Measurements from ENCODE around the gene ALLC.

ALLC gene

DNA sequence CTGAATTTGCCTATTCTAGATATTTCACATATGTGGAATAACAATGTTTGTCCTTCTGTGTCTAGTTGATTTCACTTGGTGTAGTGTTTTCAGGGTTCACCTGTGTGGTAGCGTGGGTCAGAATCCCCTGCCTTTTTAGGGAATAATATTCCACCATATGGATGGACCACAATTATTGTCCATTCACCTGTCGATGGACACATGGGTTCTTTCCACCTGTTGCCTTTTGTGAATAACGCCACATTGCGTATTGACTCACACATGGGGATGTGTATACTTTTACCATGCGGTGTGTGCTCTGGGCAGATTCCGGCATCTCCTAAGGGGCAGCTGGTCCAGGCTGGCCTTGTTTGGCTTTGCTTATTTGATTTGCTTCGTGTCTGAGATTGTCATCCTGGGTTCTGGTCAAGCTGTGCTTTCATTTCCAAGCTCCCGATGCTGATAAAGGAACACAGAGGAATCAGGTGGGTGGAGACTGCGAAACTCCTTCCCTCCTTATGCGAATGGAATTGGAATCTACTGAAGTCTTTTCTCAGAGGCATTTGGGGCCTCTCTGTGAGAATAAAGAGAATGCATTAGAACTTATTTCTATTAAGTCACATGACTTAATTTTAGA lies 18.9 kb upstream of the ALLC start:
- in situ Hi-C loops (cut with HindIII; ENCODE audit: low sequenced_read_pairs), result no loop called here

DNA sequence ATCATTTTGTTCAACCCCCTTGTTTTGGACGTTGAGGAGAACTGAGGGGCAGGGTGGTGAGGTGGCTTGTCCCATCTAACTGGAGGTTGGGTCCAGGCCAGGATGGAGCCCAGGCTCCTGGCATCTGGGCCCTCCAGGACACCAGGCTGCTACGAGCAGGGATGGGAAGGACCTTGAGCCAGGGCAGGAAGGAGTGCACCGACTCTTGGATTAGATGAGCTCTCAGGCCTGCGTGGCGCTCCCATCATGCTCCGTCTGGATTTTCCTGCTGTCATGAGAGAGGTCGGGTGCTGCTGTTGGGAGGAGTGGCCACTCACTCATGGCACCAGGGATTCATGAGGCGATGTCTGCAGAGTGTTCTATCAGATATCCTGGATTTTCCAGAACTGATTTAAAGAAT lies 18.3 kb upstream of the ALLC start:
- in situ Hi-C loops (cut with HindIII; ENCODE audit: low sequenced_read_pairs), result no loop called here

DNA sequence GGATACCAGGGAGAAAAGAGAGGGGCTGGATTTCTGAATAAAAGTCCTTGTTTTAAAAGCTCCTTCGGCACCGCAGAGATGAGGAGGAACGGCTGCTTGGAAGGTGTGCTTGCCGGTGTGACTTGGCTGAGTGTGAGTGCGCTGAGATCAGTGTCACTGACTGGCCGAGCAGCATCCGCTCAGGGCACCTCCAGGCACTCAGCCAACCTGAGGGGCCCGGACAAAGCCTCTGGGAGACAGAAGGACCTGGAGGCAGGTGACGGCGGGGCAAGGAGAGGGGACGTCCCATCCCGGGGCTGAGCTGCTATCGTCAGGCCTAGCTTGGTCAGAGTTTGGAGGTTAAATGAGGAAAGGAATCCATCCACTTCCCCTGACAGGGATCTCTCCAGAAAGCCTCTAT lies 16.8 kb upstream of the ALLC start:
- in situ Hi-C loops (cut with HindIII; ENCODE audit: low sequenced_read_pairs), result no loop called here

DNA sequence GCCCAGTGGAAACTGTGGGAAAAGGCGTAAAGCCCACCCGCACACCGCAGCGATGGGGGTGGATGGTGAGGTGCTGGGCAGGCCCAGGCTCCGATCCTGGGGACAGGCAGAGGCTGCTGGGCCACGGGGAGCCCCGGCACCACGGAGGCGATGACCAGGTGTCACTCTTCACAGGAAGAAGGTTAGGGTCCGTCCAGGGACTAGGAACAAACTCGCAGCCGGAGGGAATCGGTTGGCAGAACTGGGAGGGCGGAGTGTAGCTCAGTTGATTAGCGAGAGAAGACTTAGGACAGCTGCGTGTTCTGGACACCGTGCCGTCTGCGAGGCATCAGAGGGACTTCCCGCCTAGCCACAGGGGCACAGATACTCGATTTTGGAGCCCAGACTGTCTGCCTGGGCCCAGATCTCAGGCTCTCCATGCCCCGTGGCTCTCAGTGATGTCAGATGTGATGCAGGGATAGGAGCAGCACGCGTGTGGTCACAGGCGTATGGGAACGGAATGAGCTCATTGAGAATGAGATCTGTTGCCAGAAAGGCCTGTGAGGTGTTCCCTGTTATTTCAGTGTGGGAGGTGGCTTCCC lies 16.1 kb upstream of the ALLC start:
- in situ Hi-C loops (cut with HindIII; ENCODE audit: low sequenced_read_pairs), result no loop called here

DNA sequence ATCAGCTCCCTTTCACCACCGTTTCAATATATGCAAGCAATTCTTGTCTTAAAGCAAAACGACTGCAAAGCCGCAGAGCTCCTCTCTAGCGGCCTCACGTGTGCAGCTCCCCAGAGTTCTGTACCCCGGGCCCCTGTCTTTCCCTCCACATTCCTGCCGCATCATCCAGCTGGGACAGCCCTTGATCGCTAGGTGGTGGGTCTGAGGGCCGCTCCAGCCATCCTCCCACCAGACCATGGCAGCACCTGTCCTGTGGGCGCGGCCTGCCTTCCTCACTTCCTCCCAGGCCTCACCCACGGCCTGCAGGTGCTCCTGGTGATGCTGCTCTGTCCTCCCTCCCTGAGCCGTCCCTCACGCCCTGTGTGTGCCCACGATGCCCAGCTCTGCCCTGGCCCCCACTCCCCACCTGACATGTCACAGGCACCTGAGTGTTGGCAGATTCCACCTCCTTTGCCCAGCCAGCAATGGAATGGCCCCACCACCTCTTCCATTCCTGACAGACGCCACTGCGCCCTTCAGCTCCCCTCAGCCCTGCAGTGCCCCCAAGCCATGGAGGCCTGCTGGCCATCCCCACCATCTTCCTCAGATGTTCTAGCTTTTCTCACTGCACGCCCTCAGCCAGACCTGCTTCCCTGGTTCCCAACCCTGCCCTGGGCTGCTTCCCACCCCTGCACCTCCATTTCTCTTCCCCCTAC lies 15.3 kb upstream of the ALLC start:
- in situ Hi-C loops (cut with HindIII; ENCODE audit: low sequenced_read_pairs), result no loop called here

DNA sequence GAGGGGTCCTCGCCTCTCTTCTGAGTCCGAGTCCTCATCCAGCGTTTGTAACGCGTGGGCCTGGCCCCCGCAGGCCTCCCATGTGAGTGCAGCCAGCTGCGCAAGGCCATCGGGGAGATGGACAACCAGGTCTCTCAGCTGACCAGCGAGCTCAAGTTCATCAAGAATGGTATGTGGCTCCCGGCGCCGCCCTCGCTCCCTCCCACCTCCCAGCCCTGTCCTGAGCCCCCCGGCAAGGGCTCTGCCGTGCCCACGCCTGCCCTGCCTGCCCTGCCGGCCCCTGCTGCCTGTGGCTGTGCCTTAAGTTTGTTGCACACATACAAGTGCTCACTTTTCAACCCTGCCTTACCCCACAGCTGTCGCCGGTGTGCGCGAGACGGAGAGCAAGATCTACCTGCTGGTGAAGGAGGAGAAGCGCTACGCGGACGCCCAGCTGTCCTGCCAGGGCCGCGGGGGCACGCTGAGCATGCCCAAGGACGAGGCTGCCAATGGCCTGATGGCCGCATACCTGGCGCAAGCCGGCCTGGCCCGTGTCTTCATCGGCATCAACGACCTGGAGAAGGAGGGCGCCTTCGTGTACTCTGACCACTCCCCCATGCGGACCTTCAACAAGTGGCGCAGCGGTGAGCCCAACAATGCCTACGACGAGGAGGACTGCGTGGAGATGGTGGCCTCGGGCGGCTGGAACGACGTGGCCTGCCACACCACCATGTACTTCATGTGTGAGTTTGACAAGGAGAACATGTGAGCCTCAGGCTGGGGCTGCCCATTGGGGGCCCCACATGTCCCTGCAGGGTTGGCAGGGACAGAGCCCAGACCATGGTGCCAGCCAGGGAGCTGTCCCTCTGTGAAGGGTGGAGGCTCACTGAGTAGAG lies 14.4 kb upstream of the ALLC start:
- in situ Hi-C loops (cut with HindIII; ENCODE audit: low sequenced_read_pairs), result no loop called here

DNA sequence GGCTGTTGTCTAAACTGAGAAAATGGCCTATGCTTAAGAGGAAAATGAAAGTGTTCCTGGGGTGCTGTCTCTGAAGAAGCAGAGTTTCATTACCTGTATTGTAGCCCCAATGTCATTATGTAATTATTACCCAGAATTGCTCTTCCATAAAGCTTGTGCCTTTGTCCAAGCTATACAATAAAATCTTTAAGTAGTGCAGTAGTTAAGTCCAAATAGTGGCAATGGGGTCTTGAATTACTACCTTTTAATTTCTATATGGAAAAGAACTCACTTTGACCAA lies 13.8 kb upstream of the ALLC start:
- in situ Hi-C loops (cut with HindIII; ENCODE audit: low sequenced_read_pairs), result no loop called here

DNA sequence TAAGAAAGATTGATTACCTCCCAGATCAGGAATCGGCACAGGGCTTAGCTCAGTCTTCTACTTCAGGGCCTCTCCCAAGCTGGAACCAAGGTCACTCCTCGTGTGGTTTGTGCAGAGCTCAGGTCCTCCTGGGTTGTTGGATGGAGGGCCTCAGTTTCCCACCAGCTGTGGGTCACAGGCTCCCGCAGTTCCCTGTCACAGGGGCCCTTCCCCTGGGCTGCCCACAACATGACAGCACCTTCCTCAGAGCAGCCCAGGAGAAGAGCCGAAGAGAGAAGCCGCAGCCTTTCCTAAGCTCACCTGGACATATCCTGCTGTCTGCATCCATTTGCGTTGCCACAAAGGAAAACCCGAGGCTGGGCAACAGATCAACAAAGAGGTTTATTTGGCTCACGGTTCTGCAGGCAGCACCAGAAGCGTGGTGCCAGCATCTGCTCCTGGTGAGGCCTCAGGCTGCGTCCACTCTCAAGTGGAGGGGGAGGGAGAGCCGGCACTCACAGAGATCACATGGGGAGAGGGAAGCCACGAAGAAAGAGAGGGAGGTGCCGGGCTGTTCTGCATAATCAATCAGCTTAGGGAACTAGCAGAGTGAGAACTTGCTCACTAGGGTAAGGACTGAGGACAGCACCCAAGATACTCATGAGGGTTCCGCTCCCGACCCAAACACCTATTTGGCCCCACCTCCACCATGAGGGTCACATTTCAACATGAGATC lies 13.0 kb upstream of the ALLC start:
- in situ Hi-C loops (cut with HindIII; ENCODE audit: low sequenced_read_pairs), result no loop called here

DNA sequence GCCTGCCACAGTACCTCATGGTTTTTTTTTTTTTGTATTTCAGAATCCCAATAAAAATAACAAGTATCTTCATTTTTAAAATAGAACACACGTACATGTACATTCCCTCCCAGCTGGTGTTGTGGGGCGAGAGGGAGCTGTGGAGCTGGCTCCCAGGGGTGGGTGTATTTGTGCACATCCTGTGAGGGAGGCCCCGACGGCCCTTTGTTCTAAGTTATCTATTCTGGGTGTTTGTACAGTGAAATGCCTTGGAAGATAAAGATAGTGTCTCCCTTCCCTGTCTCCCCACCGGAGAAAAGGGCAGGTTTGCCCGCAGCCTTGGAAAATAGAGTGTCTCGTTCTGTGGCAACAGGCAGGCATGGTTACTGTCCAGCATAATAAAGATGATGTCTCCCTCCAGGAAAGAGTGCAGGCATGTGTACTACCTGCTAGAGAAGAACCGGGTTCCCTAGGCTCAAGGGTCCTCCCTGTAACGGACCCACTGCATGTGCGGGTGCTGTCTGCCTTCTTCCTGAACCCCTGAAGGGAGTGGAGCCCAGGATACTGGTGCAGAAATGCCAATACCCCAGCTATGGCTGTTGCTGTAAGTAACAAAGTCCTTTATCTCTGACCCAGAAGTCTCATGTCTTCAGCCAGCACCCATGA lies 12.1 kb upstream of the ALLC start:
- in situ Hi-C loops (cut with HindIII; ENCODE audit: low sequenced_read_pairs), result no loop called here

DNA sequence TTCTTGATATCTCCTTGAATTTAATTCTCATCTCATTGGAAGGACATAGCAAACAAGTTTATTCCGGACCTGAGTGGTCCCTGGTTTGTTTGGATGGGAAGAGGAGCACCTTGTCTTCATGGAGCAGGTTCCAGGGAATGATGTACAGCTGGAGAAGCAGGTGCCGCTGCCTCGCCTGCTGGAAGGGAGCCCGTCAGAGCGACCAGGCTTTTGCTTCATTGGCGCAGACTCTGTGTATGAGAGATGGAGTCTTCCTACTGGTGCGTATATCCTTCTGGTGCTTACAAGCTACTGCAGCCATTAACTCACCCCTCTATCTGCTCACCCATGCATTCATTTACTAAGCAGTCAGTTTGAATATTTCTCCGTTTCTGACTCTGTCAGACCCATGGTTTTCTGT lies 11.6 kb upstream of the ALLC start:
- in situ Hi-C loops (cut with HindIII; ENCODE audit: low sequenced_read_pairs), result no loop called here

DNA sequence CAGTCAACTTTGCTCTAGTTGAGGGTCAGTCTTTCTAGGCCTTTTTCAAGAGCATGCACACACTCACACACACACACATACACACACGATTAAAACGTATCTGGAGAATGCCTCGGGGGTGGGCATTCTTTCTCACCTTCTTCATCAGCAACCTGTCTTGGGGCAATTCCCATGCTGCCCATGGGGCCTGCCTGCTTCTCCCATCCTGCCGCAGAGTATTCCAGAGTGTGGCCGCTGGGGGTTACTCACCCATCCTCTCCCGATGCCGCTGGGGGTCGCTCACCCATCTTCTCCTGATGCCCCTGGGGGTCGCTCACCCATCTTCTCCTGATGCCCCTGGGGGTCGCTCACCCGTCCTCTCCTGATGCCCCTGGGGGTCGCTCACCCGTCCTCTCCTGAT lies 10.8 kb upstream of the ALLC start:
- in situ Hi-C loops (cut with HindIII; ENCODE audit: low sequenced_read_pairs), result no loop called here

DNA sequence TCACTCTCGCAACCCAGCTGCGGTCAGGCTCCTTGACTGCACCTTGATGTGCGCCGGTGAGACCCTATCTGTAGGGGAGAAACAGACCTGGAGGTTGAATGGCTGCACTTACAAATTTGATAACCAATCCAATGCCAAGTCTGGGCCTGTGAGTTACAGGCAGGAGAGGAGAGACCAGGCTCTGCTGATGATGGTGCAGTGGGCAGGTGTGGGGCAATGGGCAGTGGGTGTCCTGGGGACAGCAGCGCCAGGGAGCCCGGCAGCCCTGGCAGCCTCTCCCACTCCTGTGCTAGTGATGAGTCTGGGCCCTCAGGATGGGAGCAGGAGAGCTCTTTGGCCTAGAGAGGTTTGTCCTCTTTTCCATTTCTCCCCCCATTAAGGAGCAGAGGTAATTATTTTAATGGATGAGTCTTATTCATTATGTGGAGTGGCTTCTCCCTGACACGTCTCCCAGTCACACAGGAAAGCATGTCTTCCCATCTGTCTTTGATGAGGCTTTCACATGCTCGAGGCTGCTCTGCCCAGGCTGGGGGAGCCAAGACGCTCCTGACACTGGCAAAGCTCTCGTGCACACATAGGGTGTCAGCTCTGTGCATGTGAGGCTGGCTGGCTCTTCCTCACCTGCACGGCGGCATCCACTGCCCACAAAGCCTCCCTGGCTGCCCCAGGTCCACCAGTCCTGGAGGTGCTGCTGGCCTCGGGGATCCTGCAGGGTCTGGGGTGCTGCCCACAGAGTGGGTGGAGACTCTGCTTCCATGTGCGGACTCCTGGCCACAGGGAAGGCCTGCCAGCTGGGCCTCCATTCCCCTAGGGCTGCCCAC lies 10.0 kb upstream of the ALLC start:
- in situ Hi-C loops (cut with HindIII; ENCODE audit: low sequenced_read_pairs), result no loop called here

DNA sequence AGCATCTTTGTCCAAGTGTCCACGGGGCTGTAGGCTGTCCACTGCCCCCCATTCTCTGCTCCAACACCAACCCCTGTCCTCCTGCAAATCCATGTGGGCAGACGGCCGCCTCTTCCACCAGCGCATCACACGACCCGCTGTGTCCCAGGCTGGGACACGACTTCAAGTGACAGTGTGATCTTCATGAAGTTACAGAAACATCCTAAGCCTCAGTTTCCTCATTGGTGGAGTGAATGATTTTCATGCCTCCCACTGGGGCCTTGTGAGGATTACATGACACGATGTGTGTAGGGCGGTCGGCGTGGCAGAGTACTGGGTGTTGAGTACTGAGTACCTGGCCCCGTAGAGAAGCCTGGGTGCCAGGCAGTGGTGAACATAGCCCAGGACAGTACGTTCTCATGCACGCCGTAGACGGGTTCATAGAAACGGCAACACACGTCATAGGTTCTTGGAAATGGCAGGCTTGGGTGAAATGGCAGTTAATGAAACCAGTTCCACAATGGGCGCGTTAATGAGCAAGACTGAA lies 9.3 kb upstream of the ALLC start:
- in situ Hi-C loops (cut with HindIII; ENCODE audit: low sequenced_read_pairs), result no loop called here

DNA sequence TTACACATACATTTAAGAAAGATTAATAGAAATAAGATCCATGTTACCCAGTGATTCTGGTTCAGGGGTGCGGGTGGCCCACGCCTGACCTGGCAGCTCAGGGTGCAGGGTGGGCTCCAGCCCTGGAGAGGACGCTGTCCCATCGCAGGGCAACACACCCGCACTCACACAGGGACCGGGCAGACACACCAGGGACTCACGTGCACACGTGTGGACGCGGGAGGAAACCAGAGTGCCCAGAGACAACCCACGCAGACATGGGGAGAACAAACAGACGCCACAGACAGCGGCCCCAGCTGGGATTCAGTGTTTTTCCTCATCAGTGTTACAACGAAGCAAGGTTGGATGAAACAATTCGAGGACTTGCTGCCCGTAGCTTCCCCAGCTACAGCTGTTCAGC lies 8.4 kb upstream of the ALLC start:
- in situ Hi-C loops (cut with HindIII; ENCODE audit: low sequenced_read_pairs), result no loop called here

DNA sequence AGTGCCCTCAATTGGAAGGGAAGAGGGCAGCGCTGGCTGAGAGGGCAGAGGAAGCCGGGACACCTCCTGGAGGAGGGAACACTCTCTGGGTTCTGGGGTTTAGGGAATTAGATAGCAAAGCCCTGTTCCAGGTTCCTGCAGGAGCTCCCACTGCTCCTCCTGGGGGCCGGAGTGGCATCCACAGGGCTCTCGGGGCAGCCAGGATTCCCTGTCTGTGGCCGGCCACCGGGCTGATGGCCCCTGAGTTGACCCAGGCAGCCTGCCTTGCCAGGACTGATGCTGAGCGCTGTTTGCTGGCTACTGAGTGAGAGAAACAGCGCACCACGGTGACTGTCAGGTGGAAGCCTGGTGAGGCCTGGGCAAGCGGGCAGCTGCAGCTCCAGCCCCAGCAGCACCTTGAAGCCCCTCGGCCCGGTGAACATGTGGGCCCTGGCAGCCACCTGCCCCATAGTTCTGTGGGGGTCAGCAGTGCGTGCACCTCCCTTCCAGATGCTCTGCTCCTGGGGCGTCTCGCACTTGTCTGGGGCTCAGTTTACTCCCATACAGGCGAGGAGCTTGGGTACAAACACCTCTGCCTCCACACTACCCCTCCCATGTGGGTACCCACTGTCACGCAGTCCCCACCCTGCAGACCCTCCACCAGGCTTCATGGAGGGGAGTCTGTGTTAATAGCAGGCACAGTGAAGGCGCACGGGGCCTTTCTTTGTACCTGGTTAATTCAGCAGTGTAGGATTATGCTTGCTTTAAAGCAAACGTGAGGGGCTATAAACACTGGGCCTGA lies 7.7 kb upstream of the ALLC start:
- in situ Hi-C loops (cut with HindIII; ENCODE audit: low sequenced_read_pairs), result loop anchor here (5.0 kb wide), 1 partner anchor 42 kb away; no protein-coding TSS in a partner anchor

DNA sequence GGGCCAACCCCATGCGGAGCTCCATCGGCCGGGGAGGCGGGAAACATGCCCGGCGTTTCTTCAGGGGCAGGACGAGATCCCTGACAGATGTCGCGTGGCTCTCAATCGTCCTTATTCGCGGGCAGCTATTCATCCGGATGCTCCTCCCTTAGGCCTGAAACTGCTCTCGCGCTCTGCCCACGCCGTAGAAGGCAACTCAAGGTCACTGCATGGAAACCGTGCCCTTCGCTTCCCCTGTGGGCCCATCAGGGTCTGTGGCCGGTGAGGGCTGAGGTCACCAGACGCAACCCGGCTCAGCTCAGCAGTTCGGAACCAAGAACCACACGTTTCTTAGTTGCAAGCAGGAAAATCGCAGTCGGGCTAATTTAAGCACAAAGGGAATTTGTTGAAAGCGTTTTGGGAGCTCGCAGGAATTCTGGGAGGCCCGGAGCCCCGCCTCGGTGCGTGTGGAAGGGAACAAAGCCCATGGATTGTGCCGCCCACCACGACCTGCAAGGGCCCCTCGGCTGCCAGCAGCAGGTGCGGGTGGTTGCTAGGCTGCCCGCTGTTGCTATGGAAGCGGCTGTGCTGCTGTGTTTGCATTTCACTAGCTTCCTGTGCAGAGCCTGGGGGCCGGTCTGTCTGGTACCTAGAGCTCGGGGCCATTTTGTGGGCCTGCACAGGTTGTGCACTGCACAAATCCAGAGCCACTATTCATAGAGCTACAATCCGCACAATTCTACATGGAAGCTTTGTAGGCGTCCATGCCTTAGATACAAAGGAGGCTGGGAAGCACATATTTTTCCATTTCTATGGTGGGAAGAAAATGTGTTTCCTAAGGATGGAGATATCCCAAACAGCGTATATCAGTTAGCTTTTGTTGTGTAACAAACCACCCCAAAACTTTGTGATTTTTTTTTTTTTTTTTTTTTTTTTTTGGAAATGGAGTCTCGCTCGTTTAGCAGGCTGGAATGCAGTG lies 6.0 kb upstream of the ALLC start:
- in situ Hi-C loops (cut with HindIII; ENCODE audit: low sequenced_read_pairs), result loop anchor here (5.0 kb wide), 1 partner anchor 40 kb away; no protein-coding TSS in a partner anchor

DNA sequence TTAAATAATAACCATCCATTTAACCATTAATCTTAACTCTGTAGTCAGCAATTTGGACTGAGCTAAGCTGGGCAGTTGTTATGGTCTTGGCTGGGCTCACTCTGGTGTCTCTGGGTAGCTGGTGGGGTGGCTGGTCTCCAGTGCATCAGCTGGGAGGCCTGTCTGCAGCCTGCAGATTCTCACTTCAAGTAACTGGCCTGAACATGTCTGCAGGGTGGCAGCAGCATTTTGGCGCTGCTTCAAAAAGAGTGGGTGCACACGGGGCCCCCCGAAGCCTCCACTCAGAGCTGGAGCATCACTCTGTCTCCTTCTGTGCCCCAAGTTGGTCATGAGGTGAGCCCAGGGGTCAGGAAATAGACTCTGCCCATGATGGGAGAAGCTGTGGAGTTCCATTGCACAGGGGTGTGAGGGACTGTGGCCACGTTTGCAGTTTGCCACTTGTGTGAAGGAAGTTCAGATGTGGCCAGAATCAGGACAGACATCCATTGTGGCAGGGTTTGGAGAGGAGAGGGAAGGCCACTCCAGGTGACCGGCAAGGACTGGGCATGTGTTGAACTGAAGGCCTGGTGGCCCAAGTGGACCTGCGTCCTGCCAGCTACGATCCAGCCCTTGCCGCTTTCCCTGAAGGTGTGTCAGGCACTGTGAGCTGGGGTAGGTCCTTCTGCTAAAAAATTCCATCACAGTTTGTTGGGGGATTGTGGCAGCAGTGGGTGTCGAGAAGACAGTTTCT lies 4.9 kb upstream of the ALLC start:
- in situ Hi-C loops (cut with HindIII; ENCODE audit: low sequenced_read_pairs), result loop anchor here (5.0 kb wide), 1 partner anchor 39 kb away; no protein-coding TSS in a partner anchor

All from endothelial cell of hepatic sinusoid (primary cell).